Neutrophil (primary cell): ENCODE results near the gene GFOD1.

Source experiments
- H3K27ac ChIP-seq: fragments of 200-600 bp; sonication (generic); 2 replicates; pipeline ENCODE4 v1.5.1; 2016; ENCODE audit warnings: mild to moderate bottlenecking, moderate library complexity
- H3K27me3 ChIP-seq: fragments of 200-600 bp; sonication (generic); 2 replicates; pipeline ENCODE4 v1.6.0; 2016; ENCODE audit warnings: mild to moderate bottlenecking
- H3K36me3 ChIP-seq: fragments of 200-600 bp; sonication (generic); 2 replicates; pipeline ENCODE4 v1.5.1; 2017
- H3K4me1 ChIP-seq, 2 experiments: fragments of 200-600 bp in 1 of 2; sonication (generic) in 1 of 2; 1 replicate in 1 of 2; 2 replicates in 1 of 2; pipeline versions ENCODE4 v1.5.1 to v1.6.1; 2013 to 2016; ENCODE audit warnings: low read depth in 1 of 2, low read length in 1 of 2, mild to moderate bottlenecking in 1 of 2, moderate library complexity in 1 of 2; ENCODE audit not compliant: control insufficient read depth in 1 of 2, insufficient read depth in 1 of 2
- H3K4me3 ChIP-seq, 2 experiments: fragments of 200-600 bp in 1 of 2; sonication (generic) in 1 of 2; 1 replicate in 1 of 2; 2 replicates in 1 of 2; pipeline ENCODE4 v1.5.1; 2013 to 2016; ENCODE audit warnings: low read depth in 1 of 2, low read length in 1 of 2, mild to moderate bottlenecking in 1 of 2, moderate library complexity in 1 of 2
- H3K9me3 ChIP-seq: fragments of 200-600 bp; sonication (generic); 2 replicates; pipeline ENCODE4 v1.5.1; 2016
- TF ChIP-seq, protein P1 (sequence below): fragments of 200-600 bp; sonication (generic); IDR thresholded peaks from 2 replicates; pipeline ENCODE4 v1.5.1; 2016; ENCODE audit warnings: antibody characterized with exemption

The GFOD1 gene

DNA sequence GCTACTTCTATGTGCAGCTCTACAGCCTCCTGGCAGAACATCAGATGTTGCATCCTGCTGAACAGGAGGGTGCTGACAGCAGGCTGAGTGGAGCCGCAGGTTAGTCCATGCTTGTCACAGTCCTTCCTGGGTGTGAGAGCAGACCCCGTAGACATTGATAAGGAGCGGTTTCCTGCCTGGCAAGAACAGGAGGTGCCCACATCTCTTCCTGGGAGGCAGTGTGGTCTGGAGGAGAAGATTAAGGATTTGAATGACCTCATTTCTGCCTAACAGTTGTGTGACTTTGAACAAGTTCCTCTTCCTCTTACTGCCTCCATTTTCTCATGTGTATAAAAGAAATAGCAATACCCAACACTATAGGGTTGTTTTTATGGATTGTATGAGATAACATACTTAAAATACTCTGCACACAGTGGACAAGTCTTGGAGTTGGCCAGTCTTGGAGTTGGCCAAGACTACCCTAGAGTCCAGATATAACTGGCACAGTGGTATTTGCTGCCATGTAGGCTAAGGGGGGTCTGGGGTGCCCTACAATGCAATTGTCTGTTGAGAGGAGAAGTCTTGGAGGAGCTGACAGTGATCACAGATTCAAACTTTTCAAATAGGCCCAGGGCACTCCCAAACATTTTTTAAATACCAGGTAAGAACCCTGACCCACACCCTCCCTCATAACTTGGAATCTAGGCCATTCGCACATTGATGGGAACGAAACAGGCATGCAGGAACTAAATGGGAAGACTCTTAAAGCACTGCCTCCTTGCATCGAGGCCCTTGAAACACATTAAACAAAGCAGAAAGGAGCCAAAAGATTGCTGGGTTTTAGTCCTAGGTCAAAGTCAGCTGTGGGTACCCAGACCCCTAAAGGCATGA lies 126.5 kb downstream of the GFOD1 start:
- Histone ChIP-seq H3K27me3 (no peaks in the 10 kb centered on the region), H3K9me3 (no peaks in the 10 kb centered on the region), H3K27ac (peak overlapping the region; percentile 46), H3K4me1 (peaks cover 0 to 8% of the 10 kb centered on the region in 2 experiments), H3K36me3 (peaks cover 15% of the 10 kb centered on the region), H3K4me3 (no peak overlapping the region)
- TF ChIP-seq, protein P1, sequence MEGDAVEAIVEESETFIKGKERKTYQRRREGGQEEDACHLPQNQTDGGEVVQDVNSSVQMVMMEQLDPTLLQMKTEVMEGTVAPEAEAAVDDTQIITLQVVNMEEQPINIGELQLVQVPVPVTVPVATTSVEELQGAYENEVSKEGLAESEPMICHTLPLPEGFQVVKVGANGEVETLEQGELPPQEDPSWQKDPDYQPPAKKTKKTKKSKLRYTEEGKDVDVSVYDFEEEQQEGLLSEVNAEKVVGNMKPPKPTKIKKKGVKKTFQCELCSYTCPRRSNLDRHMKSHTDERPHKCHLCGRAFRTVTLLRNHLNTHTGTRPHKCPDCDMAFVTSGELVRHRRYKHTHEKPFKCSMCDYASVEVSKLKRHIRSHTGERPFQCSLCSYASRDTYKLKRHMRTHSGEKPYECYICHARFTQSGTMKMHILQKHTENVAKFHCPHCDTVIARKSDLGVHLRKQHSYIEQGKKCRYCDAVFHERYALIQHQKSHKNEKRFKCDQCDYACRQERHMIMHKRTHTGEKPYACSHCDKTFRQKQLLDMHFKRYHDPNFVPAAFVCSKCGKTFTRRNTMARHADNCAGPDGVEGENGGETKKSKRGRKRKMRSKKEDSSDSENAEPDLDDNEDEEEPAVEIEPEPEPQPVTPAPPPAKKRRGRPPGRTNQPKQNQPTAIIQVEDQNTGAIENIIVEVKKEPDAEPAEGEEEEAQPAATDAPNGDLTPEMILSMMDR, result no peak

DNA sequence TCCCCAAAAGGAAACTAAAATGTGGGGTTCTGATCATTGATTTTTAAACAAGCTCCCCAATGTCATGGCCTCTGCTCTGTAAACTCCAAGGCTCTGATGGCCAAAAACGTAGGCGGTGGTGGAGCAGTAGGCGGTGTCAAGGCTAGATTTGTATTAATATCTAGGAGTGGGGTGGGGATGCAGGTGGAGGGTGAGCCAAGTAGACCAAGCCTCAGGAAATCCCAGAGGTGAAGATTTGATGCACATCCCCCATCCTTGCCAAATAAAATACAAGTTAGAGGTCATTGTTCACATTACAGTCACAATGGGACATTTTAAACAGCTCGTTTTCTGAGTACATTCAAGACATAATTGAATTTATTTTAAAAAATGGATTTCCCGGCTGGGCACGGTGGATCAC lies 128.1 kb downstream of the GFOD1 start:
- H3K36me3 ChIP-seq, result peaks cover 3% of the 10 kb centered on the region
- no peak overlapping the region for H3K4me3 ChIP-seq
- no peak overlapping the region for H3K27ac ChIP-seq
- peaks cover 9 to 24% of the 10 kb centered on the region in 2 experiments for H3K4me1 ChIP-seq
- no peaks in the 10 kb centered on the region for H3K9me3 ChIP-seq
- TF ChIP-seq, protein P1, result no peak
- H3K27me3 ChIP-seq, result no peaks in the 10 kb centered on the region

DNA sequence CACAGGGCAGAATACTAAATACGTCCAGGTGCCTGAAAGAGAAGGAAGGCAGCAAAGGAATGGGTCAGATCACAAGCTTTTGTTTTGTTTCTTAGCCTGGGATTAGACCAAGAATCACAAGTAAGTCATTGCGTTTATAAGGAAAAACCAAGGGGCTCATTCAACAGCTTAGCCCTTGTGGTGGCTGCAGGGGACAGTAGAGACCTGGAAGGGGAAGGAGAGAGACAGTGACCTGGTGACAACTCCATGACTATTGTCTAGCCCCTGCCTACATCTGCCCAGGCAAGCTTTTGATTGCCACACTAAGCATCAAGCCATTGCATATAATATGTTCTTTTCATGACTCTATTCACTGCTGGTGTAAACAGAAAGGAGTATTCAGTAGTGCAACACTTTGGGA lies 128.9 kb downstream of the GFOD1 start:
- Histone ChIP-seq H3K36me3 (no peaks in the 10 kb centered on the region), H3K4me3 (no peak overlapping the region), H3K27ac (no peak overlapping the region), H3K9me3 (no peaks in the 10 kb centered on the region), H3K4me1 (peaks cover 17 to 32% of the 10 kb centered on the region in 2 experiments), H3K27me3 (no peaks in the 10 kb centered on the region)
- TF ChIP-seq, protein P1, result no peak

DNA sequence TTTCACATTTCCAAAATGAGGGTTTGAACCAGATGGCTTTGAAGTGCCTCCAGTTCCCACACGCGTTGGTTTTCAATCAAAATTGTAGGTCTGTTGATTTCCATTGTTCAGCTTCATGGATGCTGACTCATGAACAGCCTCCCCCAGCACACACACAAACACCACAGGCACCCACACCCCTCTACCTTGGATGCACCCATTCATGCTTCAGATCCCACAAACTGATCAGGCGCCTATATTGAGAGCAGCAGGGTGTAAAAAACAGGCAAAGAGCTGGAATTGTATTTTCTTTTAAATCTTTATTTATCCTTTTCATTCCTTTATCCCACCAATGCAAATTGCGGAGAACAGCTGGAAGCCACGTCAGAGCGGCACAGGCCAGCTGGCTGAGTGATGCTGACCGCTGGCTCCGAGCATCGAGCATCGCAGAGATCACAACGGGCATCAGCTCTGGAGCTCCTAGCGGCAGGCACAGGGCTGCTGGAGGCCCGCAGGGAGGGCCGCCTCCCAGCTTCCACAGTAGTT lies 129.8 kb downstream of the GFOD1 start:
- H3K4me3 ChIP-seq, result no peak overlapping the region
- peaks cover 17 to 33% of the 10 kb centered on the region in 2 experiments for H3K4me1 ChIP-seq
- H3K27ac ChIP-seq, result no peak overlapping the region

DNA sequence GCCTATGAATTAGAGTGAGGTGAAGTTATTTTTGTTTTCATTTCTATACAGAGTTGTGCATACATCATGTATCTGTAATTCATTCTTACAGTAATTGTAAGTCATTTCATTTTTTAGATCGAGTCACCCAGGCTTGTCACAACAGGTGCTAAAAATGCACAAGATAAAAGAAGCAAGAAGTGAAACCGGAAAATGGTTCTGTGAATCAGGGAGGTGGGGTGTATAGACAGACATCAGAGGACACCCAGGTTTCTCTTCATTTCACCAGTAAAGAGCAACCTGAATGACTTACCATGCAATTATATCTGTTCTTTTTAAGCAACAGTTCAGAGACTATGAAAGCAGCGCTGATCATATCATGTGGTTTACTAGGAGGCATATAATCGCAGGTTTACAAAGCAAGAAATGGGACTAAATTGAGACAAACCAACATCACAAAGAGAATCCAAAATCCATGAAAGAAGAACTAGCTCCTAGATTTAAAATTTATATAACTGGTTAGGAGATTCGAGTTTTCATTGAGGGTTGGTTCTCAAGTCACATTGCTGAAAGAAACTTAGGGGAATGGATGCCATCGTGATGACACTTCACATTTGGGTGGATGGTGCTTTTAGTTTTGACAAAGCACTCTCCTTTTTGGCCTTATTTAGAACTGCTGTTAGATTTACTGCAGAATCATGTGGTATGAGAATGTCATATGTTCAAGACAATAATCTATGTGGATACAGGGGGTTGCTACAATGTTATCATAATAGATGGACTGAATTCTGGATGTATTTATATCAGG lies 131.2 kb downstream of the GFOD1 start:
- TF ChIP-seq, protein P1, result no peak
- Histone ChIP-seq H3K27ac (peak overlapping the region; percentile 83), H3K36me3 (no peaks in the 10 kb centered on the region), H3K9me3 (no peaks in the 10 kb centered on the region), H3K27me3 (no peaks in the 10 kb centered on the region), H3K4me3 (no peak overlapping the region), H3K4me1 (peaks cover 17 to 33% of the 10 kb centered on the region in 2 experiments)

More for the DNA sequence above, 129.8 kb downstream of the GFOD1 start:
- no peaks in the 10 kb centered on the region for H3K9me3 ChIP-seq
- H3K27me3 ChIP-seq, result no peaks in the 10 kb centered on the region
- TF ChIP-seq, protein P1, result no peak
- no peaks in the 10 kb centered on the region for H3K36me3 ChIP-seq
